LNCaP clone FGC (cell line): Measurements from ENCODE around the gene CDK6.

ENCODE experiments used
- DNase-seq: peaks from one replicate; pipeline ENCODE4 v3.0.0-alpha.2; 2011; ENCODE audit warnings: low read depth
- H3K4me3 ChIP-seq: 2 replicates; pipeline ENCODE4 v1.5.1; 2011; ENCODE audit warnings: mild to moderate bottlenecking, low read depth, low read length, control low read depth
- CTCF ChIP-seq: IDR thresholded peaks from 2 replicates; pipeline ENCODE4 v1.5.1; 2012; ENCODE audit warnings: mild to moderate bottlenecking; ENCODE audit not compliant: control insufficient read depth, insufficient read depth; ENCODE audit errors: extremely low read depth

The CDK6 gene

GRCh38 chr7:92740134-92740533 lies 96.2 kb downstream of the CDK6 start:
- no peak for TF ChIP-seq CTCF
- H3K4me3 ChIP-seq, result no peak overlapping the region
- DNase-seq, result no peak

GRCh38 chr7:92739091-92739490 lies 97.3 kb downstream of the CDK6 start:
- DNase-seq, result no peak
- TF ChIP-seq CTCF, result no peak
- no peak overlapping the region for H3K4me3 ChIP-seq

- DNase-seq, result no peak
- no peak for TF ChIP-seq CTCF
- H3K4me3 ChIP-seq, result no peak overlapping the region
Observed at GRCh38 chr7:92737706-92738105, 98.7 kb downstream of the CDK6 start.

- no peak overlapping the region for H3K4me3 ChIP-seq
- no peak for DNase-seq
- no peak for TF ChIP-seq CTCF
Observed at GRCh38 chr7:92736870-92737269, 99.5 kb downstream of the CDK6 start.

- H3K4me3 ChIP-seq, result no peak overlapping the region
- TF ChIP-seq CTCF, result no peak
- no peak for DNase-seq
Observed at GRCh38 chr7:92735707-92736106, 100.7 kb downstream of the CDK6 start.

GRCh38 chr7:92732316-92733036 lies 103.9 kb downstream of the CDK6 start:
- no peak overlapping the region for H3K4me3 ChIP-seq
- no peak for DNase-seq
- no peak for TF ChIP-seq CTCF

GRCh38 chr7:92731335-92732063 lies 104.9 kb downstream of the CDK6 start:
- TF ChIP-seq CTCF, result no peak
- DNase-seq, result no peak
- no peak overlapping the region for H3K4me3 ChIP-seq
